Measurements from ENCODE around the gene IFNLR1. TPM values are rescaled to one million over a fixed set of nuclear protein-coding genes. Genes with fewer than 3 reads are reported as not detected.

IFNLR1 gene
- total RNA-seq, 1 donor from 2014 or later: 3.7 TPM

- intact Hi-C loops (cut with micrococcal nuclease): no loop called here
- ATAC-seq: no peak
- DNase-seq: no peak
These were observed 19.7 kb upstream of the IFNLR1 start for GRCh38 chr1:24206516-24207394.

DNA sequence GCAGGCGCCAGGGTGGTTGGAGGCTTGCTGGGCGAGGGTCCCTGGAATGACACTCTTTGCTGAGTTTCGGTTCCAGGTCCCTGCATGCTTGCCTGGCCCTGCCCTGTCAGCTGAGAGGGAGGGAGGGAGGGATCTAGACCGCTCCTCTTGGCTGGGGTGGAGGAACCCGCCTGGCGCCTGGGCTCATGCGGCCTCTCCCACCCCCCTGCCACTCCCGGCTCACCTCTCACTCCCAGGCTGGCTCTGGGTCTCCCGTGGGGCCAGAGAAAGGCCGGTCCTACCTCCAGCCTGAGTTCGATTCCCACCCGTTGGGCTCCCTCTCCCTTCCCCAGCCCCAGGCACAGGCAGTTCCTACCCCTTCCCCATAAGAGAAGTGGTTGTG, 19.0 kb upstream of the IFNLR1 start:
- ATAC-seq: no peak
- DNase-seq: no peak
- intact Hi-C loops (cut with micrococcal nuclease): no loop called here

DNA sequence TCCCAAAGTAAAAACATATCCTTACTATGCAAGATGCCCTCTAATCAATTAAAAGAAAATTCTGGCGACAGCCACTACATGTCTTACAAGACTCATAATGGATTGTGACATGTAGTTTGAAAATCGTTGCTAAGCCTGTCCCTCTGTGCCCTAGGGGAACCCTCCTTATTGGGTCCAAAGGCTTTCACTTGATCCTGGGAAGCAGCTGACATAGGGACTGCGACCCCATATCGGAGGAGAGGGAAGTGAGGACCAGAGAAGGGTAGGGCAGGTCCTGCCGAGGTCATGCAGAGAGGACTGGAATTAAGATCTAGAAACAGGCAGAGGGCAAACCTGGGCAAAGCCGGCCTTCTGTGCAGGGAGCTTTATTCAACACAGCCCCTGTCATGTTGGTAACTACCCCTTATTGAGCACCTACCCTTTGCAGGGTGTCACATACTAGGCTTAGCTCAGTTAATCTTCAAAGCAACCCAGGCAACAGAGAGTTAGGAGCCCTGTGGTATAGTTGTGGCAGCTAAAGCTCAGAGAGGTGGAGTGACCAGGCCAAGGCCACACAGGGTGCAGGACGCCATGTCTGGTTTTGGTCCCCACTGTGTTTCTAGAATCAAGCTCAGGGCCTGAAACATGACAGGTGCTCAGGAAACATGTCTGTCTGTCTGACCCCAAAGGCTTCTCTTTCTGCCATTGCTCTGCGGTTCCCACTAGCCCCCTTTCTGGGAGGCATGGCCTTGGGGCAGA, 18.4 kb upstream of the IFNLR1 start:
- no peak for ATAC-seq
- no peak for DNase-seq
- intact Hi-C loops (cut with micrococcal nuclease): no loop called here

DNA sequence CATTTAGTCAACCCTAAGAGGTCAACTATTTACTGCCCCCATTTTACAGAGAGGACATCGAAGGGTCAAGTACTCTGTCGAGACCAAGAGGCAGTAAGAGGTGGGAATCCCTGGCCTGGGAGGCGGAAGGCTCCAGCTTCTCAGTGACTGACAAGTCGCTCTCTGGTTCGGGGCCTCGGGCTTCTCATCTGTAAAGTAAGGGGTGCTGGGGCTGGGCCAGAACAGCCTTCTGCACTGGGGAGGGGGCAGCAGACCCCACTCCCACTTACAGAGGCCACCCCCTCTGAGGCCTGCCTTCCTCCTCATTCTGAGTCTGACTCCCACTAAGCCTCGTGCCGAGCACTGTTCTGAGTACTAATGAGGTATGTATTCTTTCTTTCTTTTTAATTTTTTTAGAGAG, 17.0 kb upstream of the IFNLR1 start:
- ATAC-seq: no peak
- DNase-seq: no peak
- intact Hi-C loops (cut with micrococcal nuclease): no loop called here

GRCh38 chr1:24203404-24203803, 16.3 kb upstream of the IFNLR1 start:
- DNase-seq (no peak), ATAC-seq (no peak)
- intact Hi-C loops (cut with micrococcal nuclease): no loop called here

- intact Hi-C loops (cut with micrococcal nuclease): no loop called here
- ATAC-seq (no peak), DNase-seq (no peak)
These were observed 15.9 kb upstream of the IFNLR1 start for GRCh38 chr1:24202987-24203386.

- intact Hi-C loops (cut with micrococcal nuclease): no loop called here
- no peak for ATAC-seq
- DNase-seq: no peak
These were observed 15.5 kb upstream of the IFNLR1 start for GRCh38 chr1:24202556-24202955.

- peak; percentile 78 for ATAC-seq
- DNase-seq: peak; percentile 73
- intact Hi-C loops (cut with micrococcal nuclease): no loop called here
These were observed 14.9 kb upstream of the IFNLR1 start for GRCh38 chr1:24201941-24202440.

DNA sequence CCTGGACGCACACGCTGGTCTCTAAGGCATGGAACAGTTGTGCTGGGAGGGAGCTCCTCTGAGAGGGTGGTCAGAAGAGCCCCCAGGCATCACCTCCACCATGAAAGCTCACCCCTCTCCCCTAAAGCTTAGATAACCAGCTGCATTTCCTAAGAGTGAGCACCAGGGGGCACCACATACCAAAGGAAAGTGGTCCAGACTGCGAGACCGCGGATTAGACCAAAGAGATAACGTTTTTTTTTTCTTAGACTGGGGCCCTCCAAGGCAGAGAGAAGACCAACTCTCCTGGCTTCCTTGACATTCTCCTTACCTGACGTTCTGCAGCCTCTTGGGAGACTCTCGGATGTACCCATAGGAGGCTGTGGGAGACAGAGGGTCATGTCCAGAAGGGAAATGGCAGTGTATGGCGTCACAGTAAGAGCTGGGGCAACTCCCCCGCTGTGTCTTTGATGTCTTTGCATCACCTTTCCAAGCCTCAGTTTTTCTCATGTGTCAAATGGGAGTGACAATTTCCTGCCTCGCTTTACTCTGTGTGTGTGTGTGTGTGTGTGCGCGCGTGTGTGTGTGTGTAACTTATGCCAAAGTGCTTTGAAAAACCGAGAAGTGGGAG, 12.3 kb upstream of the IFNLR1 start:
- intact Hi-C loops (cut with micrococcal nuclease): loop anchor here (2.0 kb wide), 1 partner anchor 193 kb away; no protein-coding TSS in a partner anchor
- ATAC-seq (peak; percentile 79), DNase-seq (peak; percentile 45)

GRCh38 chr1:24198766-24199165, 11.7 kb upstream of the IFNLR1 start:
- intact Hi-C loops (cut with micrococcal nuclease): loop anchor here (2.0 kb wide), 1 partner anchor 194 kb away; no protein-coding TSS in a partner anchor
- DNase-seq: no peak
- ATAC-seq: no peak

- DNase-seq (no peak), ATAC-seq (no peak)
- intact Hi-C loops (cut with micrococcal nuclease): no loop called here
These were observed 8.8 kb upstream of the IFNLR1 start for GRCh38 chr1:24195874-24196273.

DNA sequence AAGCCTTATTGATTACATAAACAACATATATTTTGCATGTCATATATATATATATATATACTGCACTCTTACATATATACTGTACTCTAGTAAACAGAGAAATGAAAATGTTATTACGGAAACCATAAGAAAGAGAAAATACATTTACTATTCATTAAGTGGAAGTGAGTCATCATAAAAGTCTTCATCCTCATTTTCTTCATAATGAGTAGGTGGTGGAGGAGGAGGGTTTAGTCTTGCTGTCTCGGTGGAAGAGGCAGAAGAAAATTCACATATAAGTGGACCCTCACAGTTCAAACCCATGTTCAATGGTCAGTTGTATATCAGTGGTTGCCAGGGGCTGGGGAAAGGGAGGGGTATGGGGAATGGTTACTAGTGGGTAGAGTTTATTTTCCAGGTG, 8.0 kb upstream of the IFNLR1 start:
- no peak for DNase-seq
- ATAC-seq: no peak
- intact Hi-C loops (cut with micrococcal nuclease): no loop called here

DNA sequence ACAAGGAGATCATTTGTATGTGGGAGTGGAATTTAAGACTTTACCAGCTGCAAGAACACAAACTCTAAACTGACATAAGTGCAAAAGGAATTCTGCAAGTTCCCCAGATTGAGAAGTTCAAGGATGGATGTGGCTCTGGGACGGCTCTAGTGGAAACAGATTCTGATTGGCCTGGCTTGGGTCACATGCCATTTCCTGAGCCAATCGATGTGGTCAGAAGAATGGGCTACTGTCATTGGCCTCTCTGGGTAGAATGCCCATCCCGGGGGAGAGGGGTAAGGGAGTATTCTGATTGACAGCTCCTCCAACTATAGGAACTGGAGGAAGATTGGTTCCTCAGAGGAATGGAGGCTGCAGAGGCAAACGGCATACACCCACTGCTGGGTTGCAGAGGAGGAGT, 6.0 kb upstream of the IFNLR1 start:
- ATAC-seq: no peak
- intact Hi-C loops (cut with micrococcal nuclease): no loop called here

DNA sequence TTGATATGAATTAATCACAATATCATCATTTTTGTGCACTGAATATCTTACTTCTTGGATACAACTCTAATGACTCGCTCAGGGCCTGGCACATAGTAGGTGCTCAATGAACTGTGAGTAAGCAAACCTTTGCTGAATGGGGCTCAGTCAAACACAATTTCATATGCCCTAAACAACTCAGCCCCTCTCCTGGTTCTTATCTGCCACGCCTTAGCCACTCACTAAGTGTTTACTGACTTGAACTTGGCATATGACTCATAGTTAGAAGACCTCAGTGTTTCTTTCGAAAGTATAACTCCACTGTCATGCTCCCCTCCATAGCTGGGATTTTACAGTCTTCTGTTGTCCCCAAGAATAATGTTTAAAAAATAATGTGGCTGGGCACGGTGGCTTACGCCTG, 4.8 kb upstream of the IFNLR1 start:
- no peak for ATAC-seq
- DNase-seq: no peak
- intact Hi-C loops (cut with micrococcal nuclease): no loop called here

More for the DNA sequence above, 6.0 kb upstream of the IFNLR1 start:
- no peak for DNase-seq

GRCh38 chr1:24190983-24191461, 3.9 kb upstream of the IFNLR1 start:
- DNase-seq (no peak), ATAC-seq (no peak)
- intact Hi-C loops (cut with micrococcal nuclease): no loop called here

DNA sequence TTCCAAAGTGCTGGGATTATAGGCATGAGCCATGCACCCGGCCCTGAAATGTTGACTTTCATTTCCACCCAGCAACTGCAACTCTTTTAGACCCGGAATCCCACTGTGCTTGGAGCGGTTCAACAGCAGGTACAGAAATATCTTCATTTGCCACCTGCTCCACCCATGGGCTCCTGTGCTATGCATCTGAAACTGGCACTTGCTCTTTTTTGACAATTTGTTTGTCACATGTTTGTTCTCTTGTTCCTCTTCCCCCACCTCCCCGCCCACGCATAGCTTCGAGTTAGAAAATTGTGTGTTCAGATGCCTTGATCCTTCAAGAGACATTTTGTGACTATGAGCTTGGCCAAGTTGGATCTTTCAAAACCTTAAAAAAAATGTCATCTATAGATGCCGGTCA, 2.4 kb upstream of the IFNLR1 start:
- DNase-seq (no peak), ATAC-seq (no peak)
- intact Hi-C loops (cut with micrococcal nuclease): no loop called here

DNA sequence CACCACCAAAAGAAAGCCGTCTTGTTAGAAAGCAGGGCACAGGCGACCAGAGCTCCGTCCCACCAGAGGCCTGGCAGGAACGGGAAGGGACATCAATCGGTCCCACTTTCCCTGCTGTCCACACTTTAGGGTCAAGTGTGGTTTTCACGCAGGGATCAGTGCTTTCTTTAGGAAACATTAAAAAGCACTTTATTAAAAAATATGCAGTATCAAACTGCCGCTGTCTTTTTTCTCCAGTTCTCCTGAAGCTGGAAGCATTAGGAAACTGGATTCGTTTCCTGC, 437 bp downstream of the IFNLR1 start:
- no peak for DNase-seq
- ATAC-seq: no peak
- intact Hi-C loops (cut with micrococcal nuclease): no loop called here

GRCh38 chr1:24186031-24186710, 918 bp downstream of the IFNLR1 start:
- no peak for DNase-seq
- intact Hi-C loops (cut with micrococcal nuclease): no loop called here
- no peak for ATAC-seq

DNA sequence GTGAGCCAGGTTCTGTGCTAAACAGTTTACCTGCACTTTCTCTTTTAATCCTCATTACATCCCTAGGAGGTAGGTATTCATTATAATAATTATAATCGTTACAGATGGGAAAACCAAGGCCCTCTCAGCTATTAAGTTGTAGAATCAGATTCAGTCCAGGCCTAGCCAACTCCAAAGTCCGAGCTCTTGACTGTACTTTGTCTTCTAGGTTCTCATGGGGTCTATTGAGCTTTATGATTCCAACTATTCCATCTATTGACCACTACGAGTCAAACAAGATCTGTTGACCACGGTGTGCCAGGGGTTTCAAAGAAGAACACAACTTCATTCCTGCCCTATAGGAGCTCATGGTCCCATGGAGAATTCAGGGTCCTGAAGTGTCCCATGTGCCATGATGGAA, 2.0 kb downstream of the IFNLR1 start:
- ATAC-seq (no peak), DNase-seq (no peak)
- intact Hi-C loops (cut with micrococcal nuclease): no loop called here

- DNase-seq (no peak), ATAC-seq (peak; percentile 40)
- intact Hi-C loops (cut with micrococcal nuclease): no loop called here
These were observed 5.0 kb downstream of the IFNLR1 start for GRCh38 chr1:24182061-24182460.

Measured in left ventricle myocardium superior (tissue), 1 donor.